ENCODE measurements around the gene INSM2. TPM values are rescaled to one million over a fixed set of nuclear protein-coding genes. Genes with fewer than 3 reads are reported as not detected.

Gene INSM2
- total RNA-seq, 1 experiment from 2014 or later: not detected

DNA sequence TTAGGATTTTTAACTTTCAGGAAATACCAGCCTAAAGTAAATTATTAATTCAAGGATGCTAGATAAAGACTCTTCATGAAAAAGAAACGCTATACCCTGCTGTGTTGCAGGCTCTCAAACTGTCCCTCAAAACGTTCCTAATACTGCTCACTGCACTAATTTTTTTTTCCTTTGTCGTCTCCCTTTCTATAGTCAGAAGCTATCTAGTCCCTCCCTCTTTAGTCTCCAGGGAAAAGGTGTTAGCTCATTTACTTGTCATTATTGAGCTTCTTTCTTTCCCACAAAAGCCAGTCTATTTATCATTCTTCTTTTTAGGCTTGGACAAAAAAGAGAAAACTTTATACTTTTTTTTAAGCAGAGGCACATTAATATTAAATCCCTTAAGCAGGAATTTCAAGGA, 30.3 kb upstream of the INSM2 start:
- Histone ChIP-seq H3K9me2 (ENCODE audit: insufficient read depth) (no peaks in the 10 kb centered on the region), H2AFZ (ENCODE audit: low read depth, low read length, poor library complexity, severe bottlenecking) (no peak overlapping the region), H3K9me3 (ENCODE audit: control insufficient read depth in 1 of 2, insufficient read depth in 1 of 2, low read depth in 1 of 2, low read length in 2 of 2) (no peaks in the 10 kb centered on the region), H3K79me2 (ENCODE audit: insufficient read depth, low read length) (no peaks in the 10 kb centered on the region), H4K20me1 (ENCODE audit: insufficient read depth) (no peaks in the 10 kb centered on the region), H3K4me3 (replicated peaks in 1 of 2; ENCODE audit: low read depth in 1 of 2, low read length in 2 of 2) (no peak overlapping the region), H3K9ac (ENCODE audit: low read length) (no peak overlapping the region), H3K27me3 (ENCODE audit: insufficient read depth, low read length) (no peaks in the 10 kb centered on the region), H3K4me1 (ENCODE audit: control insufficient read depth in 1 of 2, insufficient read depth in 2 of 2, low read length in 2 of 2) (no peaks in the 10 kb centered on the region), H3K36me3 (ENCODE audit: control insufficient read depth in 1 of 2, insufficient read depth in 2 of 2, low read length in 2 of 2) (no peaks in the 10 kb centered on the region), H3K4me2 (ENCODE audit: low read length) (no peak overlapping the region), H3K27ac (ENCODE audit: low read depth, low read length) (no peak overlapping the region)
- intact Hi-C loops (cut with micrococcal nuclease): no loop called here
- TF ChIP-seq POLR2A (IDR thresholded peaks at IDR 0.05; ENCODE audit: borderline replicate concordance, extremely low read depth, insufficient read depth, insufficient read length) (no peak), TCF7L2 (IDR thresholded peaks at IDR 0.05; ENCODE audit: borderline replicate concordance, extremely low read depth, insufficient read depth, insufficient read length) (no peak), ATF3 (IDR thresholded peaks at IDR 0.05) (no peak)
- ATAC-seq (no peak), DNase-seq (ENCODE audit: low read depth, low spot score) (no peak)
- RAD21 ChIA-PET (ENCODE audit: low non-redundant PET in 1 of 2, low total read pairs in 2 of 2, uncharacterized antibody in 2 of 2, unreplicated experiment in 2 of 2): no interaction called here
- POLR2A ChIA-PET: no interaction called here
- BruUV-seq (replicated peaks): no TSS peak
- CTCF ChIA-PET: no interaction called here

DNA sequence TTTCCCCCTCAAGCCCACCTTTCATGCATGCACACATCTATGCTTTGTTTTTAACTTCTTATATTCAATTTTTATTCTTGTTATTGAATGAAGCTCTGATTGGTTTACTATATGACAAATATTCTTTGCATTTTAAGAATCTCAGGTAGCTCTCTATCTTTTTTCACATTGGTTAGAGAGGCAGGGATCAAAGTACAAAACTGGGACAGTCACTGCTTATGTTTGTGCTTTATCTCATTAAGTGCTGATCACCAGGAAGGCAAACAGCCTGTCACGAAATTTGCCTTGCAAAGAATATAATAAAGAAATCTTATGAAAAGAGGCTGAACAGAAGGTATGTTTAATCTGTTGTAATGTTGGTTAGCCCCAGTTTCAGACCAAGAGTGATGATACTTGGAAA, 29.7 kb upstream of the INSM2 start:
- TF ChIP-seq SIN3A (IDR thresholded peaks at IDR 0.05; ENCODE audit: low read depth): no peak
- no peak for TF ChIP-seq MAX (IDR thresholded peaks at IDR 0.05)
- no peak for TF ChIP-seq YY1 (IDR thresholded peaks at IDR 0.05; ENCODE audit: extremely low read depth, insufficient replicate concordance, low read depth, low read length)
- POLR2A ChIA-PET: no interaction called here

More for the DNA sequence above, 29.7 kb upstream of the INSM2 start:
- Histone ChIP-seq H3K36me3 (ENCODE audit: control insufficient read depth in 1 of 2, insufficient read depth in 2 of 2, low read length in 2 of 2) (no peaks in the 10 kb centered on the region), H3K9me2 (ENCODE audit: insufficient read depth) (no peaks in the 10 kb centered on the region), H3K27ac (ENCODE audit: low read depth, low read length) (no peak overlapping the region), H3K4me3 (replicated peaks in 1 of 2; ENCODE audit: low read depth in 1 of 2, low read length in 2 of 2) (no peak overlapping the region), H4K20me1 (ENCODE audit: insufficient read depth) (no peaks in the 10 kb centered on the region), H3K4me2 (ENCODE audit: low read length) (no peak overlapping the region), H2AFZ (ENCODE audit: low read depth, low read length, poor library complexity, severe bottlenecking) (no peak overlapping the region), H3K27me3 (ENCODE audit: insufficient read depth, low read length) (no peaks in the 10 kb centered on the region), H3K79me2 (ENCODE audit: insufficient read depth, low read length) (no peaks in the 10 kb centered on the region), H3K4me1 (ENCODE audit: control insufficient read depth in 1 of 2, insufficient read depth in 2 of 2, low read length in 2 of 2) (no peaks in the 10 kb centered on the region), H3K9ac (ENCODE audit: low read length) (no peak overlapping the region), H3K9me3 (ENCODE audit: control insufficient read depth in 1 of 2, insufficient read depth in 1 of 2, low read depth in 1 of 2, low read length in 2 of 2) (no peaks in the 10 kb centered on the region)
- DNase-seq (ENCODE audit: low read depth, low spot score) (no peak), ATAC-seq (no peak)
- intact Hi-C loops (cut with micrococcal nuclease): no loop called here
- RAD21 ChIA-PET (ENCODE audit: low non-redundant PET in 1 of 2, low total read pairs in 2 of 2, uncharacterized antibody in 2 of 2, unreplicated experiment in 2 of 2): no interaction called here
- BruUV-seq (replicated peaks): no TSS peak
- CTCF ChIA-PET: no interaction called here
